WTC11 (cell line): Measurements from ENCODE around the gene SPINDOC. TPM values are rescaled to one million over a fixed set of nuclear protein-coding genes. Genes with fewer than 3 reads are reported as not detected.

Experiments used
- ATAC-seq: fragments of 200-7000 bp; cut with Tn5 transposase; 2 replicates; pipeline ENCODE4 v1.10.0; 2021; ENCODE audit warnings: mild to moderate bottlenecking, moderate library complexity
- CTCF ChIA-PET: fragments of 300-600 bp; sonication (Branson Sonifier 250); formaldehyde crosslinking; loops from one replicate; lab custom pipeline; 2021; ENCODE audit warnings: antibody characterized with exemption; lab: Charles Lee
- POLR2A ChIA-PET: fragments of 350-600 bp; sonication (Branson Sonifier 250); formaldehyde crosslinking; loops from one replicate; lab custom pipeline; 2021; ENCODE audit warnings: antibody characterized with exemption; lab: Charles Lee
- DNase-seq: peaks from one replicate; pipeline ENCODE4 v3.0.0; 2021; ENCODE audit warnings: low spot score
- H3K27ac Mint-ChIP-seq: 2 replicates; pipeline ENCODE4 v1.8.0; 2021; ENCODE audit warnings: mixed read lengths
- H3K27me3 Mint-ChIP-seq: 2 replicates; pipeline ENCODE4 v1.8.0; 2021; ENCODE audit warnings: low read depth, mild to moderate bottlenecking, moderate library complexity, mixed read lengths
- H3K36me3 Mint-ChIP-seq: 2 replicates; pipeline ENCODE4 v1.8.0; 2021; ENCODE audit warnings: mixed read lengths
- H3K4me1 Mint-ChIP-seq: 2 replicates; pipeline ENCODE4 v1.8.0; 2022; ENCODE audit warnings: mixed read lengths
- H3K4me3 Mint-ChIP-seq: 2 replicates; pipeline ENCODE4 v1.8.0; 2021; ENCODE audit warnings: mild to moderate bottlenecking, moderate library complexity, mixed read lengths
- H3K9me3 Mint-ChIP-seq: 2 replicates; pipeline ENCODE4 v1.8.0; 2021; ENCODE audit warnings: mixed read lengths
- CBFB ChIP-seq: sonication (generic); formaldehyde crosslinking; IDR thresholded peaks from 2 replicates; pipeline ENCODE4 v1.8.1; 2022; ENCODE audit warnings: mild to moderate bottlenecking, low read depth, missing genetic modification reagents
- CREB1 ChIP-seq: sonication (generic); formaldehyde crosslinking; IDR thresholded peaks from 2 replicates; pipeline ENCODE4 v1.8.0; 2023; ENCODE audit warnings: mild to moderate bottlenecking, missing genetic modification reagents
- ESRRA ChIP-seq: sonication (generic); formaldehyde crosslinking; IDR thresholded peaks from 2 replicates; pipeline ENCODE4 v1.8.1; 2022; ENCODE audit warnings: mild to moderate bottlenecking, missing genetic modification reagents, borderline replicate concordance
- FOXJ3 ChIP-seq: sonication (generic); formaldehyde crosslinking; IDR thresholded peaks from 2 replicates; pipeline ENCODE4 v1.9.0; 2021; ENCODE audit warnings: missing genetic modification reagents, mild to moderate bottlenecking, borderline replicate concordance
- MXD4 ChIP-seq: fragments of 250-450 bp; sonication (Bioruptor Pico); IDR thresholded peaks from 2 replicates; pipeline ENCODE4 v1.8.0; 2021; ENCODE audit warnings: mild to moderate bottlenecking, moderate library complexity, borderline replicate concordance
- NR1H2 ChIP-seq: sonication (generic); formaldehyde crosslinking; IDR thresholded peaks from 2 replicates; pipeline ENCODE4 v1.9.0; 2021; ENCODE audit warnings: mild to moderate bottlenecking, moderate library complexity, missing genetic modification reagents
- NR2C2 ChIP-seq: sonication (generic); formaldehyde crosslinking; IDR thresholded peaks from 2 replicates; pipeline ENCODE4 v1.8.0; 2022; ENCODE audit warnings: mild to moderate bottlenecking, missing genetic modification reagents
- OVOL2 ChIP-seq: fragments of 250-450 bp; sonication (Bioruptor Pico); IDR thresholded peaks from 2 replicates; pipeline ENCODE4 v1.9.0; 2021; ENCODE audit warnings: mild to moderate bottlenecking, borderline replicate concordance
- RORB ChIP-seq: fragments of 250-450 bp; sonication (Bioruptor Pico); IDR thresholded peaks from 2 replicates; pipeline ENCODE4 v1.9.0; 2021; ENCODE audit warnings: mild to moderate bottlenecking
- ZNF232 ChIP-seq: sonication (generic); formaldehyde crosslinking; IDR thresholded peaks from 2 replicates; pipeline ENCODE4 v1.8.0; 2022; ENCODE audit warnings: mild to moderate bottlenecking, missing genetic modification reagents
- ZNF317 ChIP-seq: sonication (generic); formaldehyde crosslinking; IDR thresholded peaks from 2 replicates; pipeline ENCODE4 v1.8.1; 2023; ENCODE audit warnings: low read depth, mild to moderate bottlenecking, moderate library complexity, missing genetic modification reagents, borderline replicate concordance
- total RNA-seq: library from RNA; stranded (reverse); gene quantifications from 3 replicates; pipeline ENCODE4 v1.2.3, GENCODE V29; 2021
- TF ChIP-seq, protein P1 (sequence below): fragments of 250-450 bp; sonication (Bioruptor Pico); IDR thresholded peaks from 2 replicates; pipeline ENCODE4 v1.8.0; 2021; ENCODE audit warnings: mild to moderate bottlenecking
- TF ChIP-seq, protein P2 (sequence below): sonication (generic); formaldehyde crosslinking; IDR thresholded peaks from 2 replicates; pipeline ENCODE4 v1.8.0; 2023; ENCODE audit warnings: missing genetic modification reagents
- TF ChIP-seq, protein P3 (sequence below): sonication (generic); formaldehyde crosslinking; IDR thresholded peaks from 2 replicates; pipeline ENCODE4 v1.8.1; 2022; ENCODE audit warnings: mild to moderate bottlenecking, moderate library complexity, missing genetic modification reagents
- TF ChIP-seq, protein P4 (sequence below): sonication (generic); formaldehyde crosslinking; IDR thresholded peaks from 2 replicates; pipeline ENCODE4 v1.8.1; 2022; ENCODE audit warnings: low read depth, mild to moderate bottlenecking, moderate library complexity, missing genetic modification reagents, borderline replicate concordance
- TF ChIP-seq, protein P5 (sequence below): sonication (generic); formaldehyde crosslinking; IDR thresholded peaks from 2 replicates; pipeline ENCODE4 v1.8.0; 2022; ENCODE audit warnings: mild to moderate bottlenecking, missing genetic modification reagents
- TF ChIP-seq, protein P6 (sequence below): fragments of 250-450 bp; sonication (Bioruptor Pico); IDR thresholded peaks from 2 replicates; pipeline ENCODE4 v1.9.0; 2021; ENCODE audit warnings: mild to moderate bottlenecking
- TF ChIP-seq, protein P7 (sequence below): fragments of 250-450 bp; sonication (Bioruptor Pico); IDR thresholded peaks from 2 replicates; pipeline ENCODE4 v2.1.2; 2022; ENCODE audit warnings: mild to moderate bottlenecking, moderate library complexity
- TF ChIP-seq, protein P8 (sequence below): sonication (generic); formaldehyde crosslinking; IDR thresholded peaks from 2 replicates; pipeline ENCODE4 v1.8.1; 2023; ENCODE audit warnings: mild to moderate bottlenecking, missing genetic modification reagents, moderate library complexity
- TF ChIP-seq, protein P9 (sequence below): sonication (generic); formaldehyde crosslinking; IDR thresholded peaks from 2 replicates; pipeline ENCODE4 v1.8.1; 2023; ENCODE audit warnings: mild to moderate bottlenecking, missing genetic modification reagents

The SPINDOC gene
- total RNA-seq, 1 experiment from 2014 or later = 93.8 TPM

DNA sequence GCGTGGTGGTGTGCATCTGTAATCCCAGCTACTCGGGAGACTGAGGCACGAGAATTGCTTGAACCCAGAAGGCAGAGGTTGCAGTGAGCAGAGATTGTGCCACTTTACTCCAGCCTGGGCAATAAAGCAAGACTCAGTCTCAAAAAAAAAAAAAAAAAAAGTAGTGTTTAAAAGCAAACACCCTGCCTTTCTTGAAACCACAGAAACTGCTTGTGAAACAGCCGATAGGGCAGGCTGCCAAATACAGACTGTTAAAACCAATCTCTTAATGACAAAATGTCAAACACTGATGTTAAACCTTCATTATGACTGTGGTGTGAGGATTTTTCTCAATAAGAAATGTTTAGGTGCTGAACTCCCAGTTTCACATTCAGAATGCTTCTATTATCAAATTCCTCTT, 53.0 kb downstream of the SPINDOC start:
- H3K4me3 Mint-ChIP-seq = no peak overlapping the region
- POLR2A ChIA-PET = interaction anchor here (0.7 to 1.5 kb wide), 4 partner anchors 11 to 626 kb away, joined by 3 to 5 read pairs (median 4); no protein-coding TSS in a partner anchor
- ATAC-seq (no peak), DNase-seq (no peak)
- TF ChIP-seq RORB (CRISPR knock-in tag) (no peak), CBFB (CRISPR knock-in tag) (no peak), NR1H2 (no peak), NR2C2 (CRISPR knock-in tag) (no peak), ESRRA (CRISPR knock-in tag) (no peak), ZNF317 (no peak), MXD4 (no peak), FOXJ3 (CRISPR knock-in tag) (no peak), ZNF232 (CRISPR knock-in tag) (no peak), CREB1 (CRISPR knock-in tag) (no peak)
- TF ChIP-seq, protein P1, sequence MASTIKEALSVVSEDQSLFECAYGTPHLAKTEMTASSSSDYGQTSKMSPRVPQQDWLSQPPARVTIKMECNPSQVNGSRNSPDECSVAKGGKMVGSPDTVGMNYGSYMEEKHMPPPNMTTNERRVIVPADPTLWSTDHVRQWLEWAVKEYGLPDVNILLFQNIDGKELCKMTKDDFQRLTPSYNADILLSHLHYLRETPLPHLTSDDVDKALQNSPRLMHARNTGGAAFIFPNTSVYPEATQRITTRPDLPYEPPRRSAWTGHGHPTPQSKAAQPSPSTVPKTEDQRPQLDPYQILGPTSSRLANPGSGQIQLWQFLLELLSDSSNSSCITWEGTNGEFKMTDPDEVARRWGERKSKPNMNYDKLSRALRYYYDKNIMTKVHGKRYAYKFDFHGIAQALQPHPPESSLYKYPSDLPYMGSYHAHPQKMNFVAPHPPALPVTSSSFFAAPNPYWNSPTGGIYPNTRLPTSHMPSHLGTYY = no peak
- TF ChIP-seq, protein P2, sequence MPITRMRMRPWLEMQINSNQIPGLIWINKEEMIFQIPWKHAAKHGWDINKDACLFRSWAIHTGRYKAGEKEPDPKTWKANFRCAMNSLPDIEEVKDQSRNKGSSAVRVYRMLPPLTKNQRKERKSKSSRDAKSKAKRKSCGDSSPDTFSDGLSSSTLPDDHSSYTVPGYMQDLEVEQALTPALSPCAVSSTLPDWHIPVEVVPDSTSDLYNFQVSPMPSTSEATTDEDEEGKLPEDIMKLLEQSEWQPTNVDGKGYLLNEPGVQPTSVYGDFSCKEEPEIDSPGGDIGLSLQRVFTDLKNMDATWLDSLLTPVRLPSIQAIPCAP (CRISPR knock-in tag) = no peak
- TF ChIP-seq, protein P3, sequence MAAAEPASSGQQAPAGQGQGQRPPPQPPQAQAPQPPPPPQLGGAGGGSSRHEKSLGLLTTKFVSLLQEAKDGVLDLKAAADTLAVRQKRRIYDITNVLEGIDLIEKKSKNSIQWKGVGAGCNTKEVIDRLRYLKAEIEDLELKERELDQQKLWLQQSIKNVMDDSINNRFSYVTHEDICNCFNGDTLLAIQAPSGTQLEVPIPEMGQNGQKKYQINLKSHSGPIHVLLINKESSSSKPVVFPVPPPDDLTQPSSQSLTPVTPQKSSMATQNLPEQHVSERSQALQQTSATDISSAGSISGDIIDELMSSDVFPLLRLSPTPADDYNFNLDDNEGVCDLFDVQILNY (CRISPR knock-in tag) = no peak
- TF ChIP-seq, protein P4, sequence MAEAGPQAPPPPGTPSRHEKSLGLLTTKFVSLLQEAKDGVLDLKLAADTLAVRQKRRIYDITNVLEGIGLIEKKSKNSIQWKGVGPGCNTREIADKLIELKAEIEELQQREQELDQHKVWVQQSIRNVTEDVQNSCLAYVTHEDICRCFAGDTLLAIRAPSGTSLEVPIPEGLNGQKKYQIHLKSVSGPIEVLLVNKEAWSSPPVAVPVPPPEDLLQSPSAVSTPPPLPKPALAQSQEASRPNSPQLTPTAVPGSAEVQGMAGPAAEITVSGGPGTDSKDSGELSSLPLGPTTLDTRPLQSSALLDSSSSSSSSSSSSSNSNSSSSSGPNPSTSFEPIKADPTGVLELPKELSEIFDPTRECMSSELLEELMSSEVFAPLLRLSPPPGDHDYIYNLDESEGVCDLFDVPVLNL (CRISPR knock-in tag) = no peak
- TF ChIP-seq, protein P5, sequence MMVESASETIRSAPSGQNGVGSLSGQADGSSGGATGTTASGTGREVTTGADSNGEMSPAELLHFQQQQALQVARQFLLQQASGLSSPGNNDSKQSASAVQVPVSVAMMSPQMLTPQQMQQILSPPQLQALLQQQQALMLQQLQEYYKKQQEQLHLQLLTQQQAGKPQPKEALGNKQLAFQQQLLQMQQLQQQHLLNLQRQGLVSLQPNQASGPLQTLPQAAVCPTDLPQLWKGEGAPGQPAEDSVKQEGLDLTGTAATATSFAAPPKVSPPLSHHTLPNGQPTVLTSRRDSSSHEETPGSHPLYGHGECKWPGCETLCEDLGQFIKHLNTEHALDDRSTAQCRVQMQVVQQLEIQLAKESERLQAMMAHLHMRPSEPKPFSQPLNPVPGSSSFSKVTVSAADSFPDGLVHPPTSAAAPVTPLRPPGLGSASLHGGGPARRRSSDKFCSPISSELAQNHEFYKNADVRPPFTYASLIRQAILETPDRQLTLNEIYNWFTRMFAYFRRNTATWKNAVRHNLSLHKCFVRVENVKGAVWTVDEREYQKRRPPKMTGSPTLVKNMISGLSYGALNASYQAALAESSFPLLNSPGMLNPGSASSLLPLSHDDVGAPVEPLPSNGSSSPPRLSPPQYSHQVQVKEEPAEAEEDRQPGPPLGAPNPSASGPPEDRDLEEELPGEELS (CRISPR knock-in tag) = no peak
- TF ChIP-seq, protein P6, sequence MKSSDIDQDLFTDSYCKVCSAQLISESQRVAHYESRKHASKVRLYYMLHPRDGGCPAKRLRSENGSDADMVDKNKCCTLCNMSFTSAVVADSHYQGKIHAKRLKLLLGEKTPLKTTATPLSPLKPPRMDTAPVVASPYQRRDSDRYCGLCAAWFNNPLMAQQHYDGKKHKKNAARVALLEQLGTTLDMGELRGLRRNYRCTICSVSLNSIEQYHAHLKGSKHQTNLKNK (CRISPR knock-in tag) = no peak
- H3K27me3 Mint-ChIP-seq = no peaks in the 10 kb centered on the region
- CTCF ChIA-PET = no interaction called here
- no peaks in the 10 kb centered on the region for H3K36me3 Mint-ChIP-seq
- H3K4me1 Mint-ChIP-seq = peaks cover 69% of the 10 kb centered on the region
- no peaks in the 10 kb centered on the region for H3K9me3 Mint-ChIP-seq
- H3K27ac Mint-ChIP-seq = peak overlapping the region; percentile 92; the same call in 1 of the 2 replicates

DNA sequence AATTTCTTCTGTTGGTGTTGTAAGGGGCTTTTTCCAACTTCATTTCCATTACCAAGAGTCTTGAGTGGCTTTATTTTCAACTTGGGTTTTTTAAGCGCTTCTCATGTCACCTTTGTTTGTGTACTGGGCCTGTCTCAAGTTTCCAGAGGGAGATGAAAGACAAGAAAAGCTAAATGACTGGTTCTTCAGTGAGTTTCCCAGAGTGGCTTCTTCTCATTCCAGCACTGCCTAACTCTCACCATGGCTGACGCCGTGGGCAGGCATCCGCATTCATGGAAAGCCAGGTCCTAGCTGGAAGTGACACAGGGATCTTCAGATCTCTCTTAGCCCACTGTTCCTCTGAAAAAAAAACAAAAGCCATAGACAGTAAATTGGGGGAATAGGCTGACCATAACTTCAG, 54.3 kb downstream of the SPINDOC start:
- Mint-ChIP-seq H3K27ac (peak overlapping the region; percentile 91), H3K4me1 (peaks cover 71% of the 10 kb centered on the region), H3K36me3 (no peaks in the 10 kb centered on the region), H3K27me3 (no peaks in the 10 kb centered on the region), H3K4me3 (no peak overlapping the region), H3K9me3 (no peaks in the 10 kb centered on the region)
- ATAC-seq = no peak
- ChIA-PET POLR2A (no interaction called here), CTCF (interaction anchor here (0.5 to 1.5 kb wide), 9 partner anchors 15 to 99 kb away, joined by 3 to 8 read pairs (median 3); partner anchors contain the start of gene ZFTA)
- DNase-seq = no peak
- no peak for TF ChIP-seq OVOL2 (CRISPR knock-in tag)
- TF ChIP-seq, protein P7, sequence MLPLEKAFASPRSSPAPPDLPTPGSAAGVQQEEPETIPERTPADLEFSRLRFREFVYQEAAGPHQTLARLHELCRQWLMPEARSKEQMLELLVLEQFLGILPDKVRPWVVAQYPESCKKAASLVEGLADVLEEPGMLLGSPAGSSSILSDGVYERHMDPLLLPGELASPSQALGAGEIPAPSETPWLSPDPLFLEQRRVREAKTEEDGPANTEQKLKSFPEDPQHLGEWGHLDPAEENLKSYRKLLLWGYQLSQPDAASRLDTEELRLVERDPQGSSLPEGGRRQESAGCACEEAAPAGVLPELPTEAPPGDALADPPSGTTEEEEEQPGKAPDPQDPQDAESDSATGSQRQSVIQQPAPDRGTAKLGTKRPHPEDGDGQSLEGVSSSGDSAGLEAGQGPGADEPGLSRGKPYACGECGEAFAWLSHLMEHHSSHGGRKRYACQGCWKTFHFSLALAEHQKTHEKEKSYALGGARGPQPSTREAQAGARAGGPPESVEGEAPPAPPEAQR (CRISPR knock-in tag) = no peak
- TF ChIP-seq, protein P8, sequence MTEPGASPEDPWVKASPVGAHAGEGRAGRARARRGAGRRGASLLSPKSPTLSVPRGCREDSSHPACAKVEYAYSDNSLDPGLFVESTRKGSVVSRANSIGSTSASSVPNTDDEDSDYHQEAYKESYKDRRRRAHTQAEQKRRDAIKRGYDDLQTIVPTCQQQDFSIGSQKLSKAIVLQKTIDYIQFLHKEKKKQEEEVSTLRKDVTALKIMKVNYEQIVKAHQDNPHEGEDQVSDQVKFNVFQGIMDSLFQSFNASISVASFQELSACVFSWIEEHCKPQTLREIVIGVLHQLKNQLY (CRISPR knock-in tag) = no peak
- TF ChIP-seq, protein P5 (CRISPR knock-in tag) = no peak
- TF ChIP-seq, protein P9, sequence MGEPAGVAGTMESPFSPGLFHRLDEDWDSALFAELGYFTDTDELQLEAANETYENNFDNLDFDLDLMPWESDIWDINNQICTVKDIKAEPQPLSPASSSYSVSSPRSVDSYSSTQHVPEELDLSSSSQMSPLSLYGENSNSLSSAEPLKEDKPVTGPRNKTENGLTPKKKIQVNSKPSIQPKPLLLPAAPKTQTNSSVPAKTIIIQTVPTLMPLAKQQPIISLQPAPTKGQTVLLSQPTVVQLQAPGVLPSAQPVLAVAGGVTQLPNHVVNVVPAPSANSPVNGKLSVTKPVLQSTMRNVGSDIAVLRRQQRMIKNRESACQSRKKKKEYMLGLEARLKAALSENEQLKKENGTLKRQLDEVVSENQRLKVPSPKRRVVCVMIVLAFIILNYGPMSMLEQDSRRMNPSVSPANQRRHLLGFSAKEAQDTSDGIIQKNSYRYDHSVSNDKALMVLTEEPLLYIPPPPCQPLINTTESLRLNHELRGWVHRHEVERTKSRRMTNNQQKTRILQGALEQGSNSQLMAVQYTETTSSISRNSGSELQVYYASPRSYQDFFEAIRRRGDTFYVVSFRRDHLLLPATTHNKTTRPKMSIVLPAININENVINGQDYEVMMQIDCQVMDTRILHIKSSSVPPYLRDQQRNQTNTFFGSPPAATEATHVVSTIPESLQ (CRISPR knock-in tag) = no peak
